Measurements from ENCODE around the gene RSPH6A.

Gene RSPH6A

GRCh38 chr19:45793178-45793564, 21.9 kb downstream of the RSPH6A start:
- ChIA-PET CTCF (interaction anchor here (0.6 to 2.3 kb wide), 7 partner anchors 9 to 99 kb away, joined by 3 to 18 read pairs (median 3); partner anchors contain the start of genes DMPK and SIX5), POLR2A (interaction anchor here (0.6 to 2.2 kb wide), 14 partner anchors 9 to 337 kb away, joined by 3 to 40 read pairs (median 4); partner anchors contain the start of genes DMPK, QPCTL, RSPH6A and SIX5)
- no peak overlapping the region for H3K27ac ChIP-seq (ENCODE audit: extremely low read depth, low read depth, low read length)
- H3K36me3 ChIP-seq (ENCODE audit: control insufficient read depth in 2 of 2, insufficient read depth in 1 of 2, low read length in 2 of 2), result peaks cover 20 to 24% of the 10 kb centered on the region in 2 experiments
- H3K9me3 ChIP-seq (ENCODE audit: control insufficient read depth, insufficient read depth, low read depth, low read length), result no peaks in the 10 kb centered on the region
- peaks cover 13% of the 10 kb centered on the region for H3K4me1 ChIP-seq (ENCODE audit: control insufficient read depth, insufficient read depth, low read length)
- no peak overlapping the region for H3K4me3 ChIP-seq (ENCODE audit: low read depth, low read length)
- no peak for TF ChIP-seq ZBTB17 (tag by site-specific recombination; IDR thresholded peaks at IDR 0.05)
- no peak for TF ChIP-seq ZNF544 (tag by site-specific recombination; IDR thresholded peaks at IDR 0.05)
- no peak for TF ChIP-seq REPIN1 (tag by site-specific recombination; IDR thresholded peaks at IDR 0.05; ENCODE audit: low read depth)
- 0 out of 2 replicates have a peak, but pooled peaks have one; percentile 16 for TF ChIP-seq ZFP69B (tag by site-specific recombination; IDR thresholded peaks at IDR 0.05)
- TF ChIP-seq ZBTB10 (tag by site-specific recombination; IDR thresholded peaks at IDR 0.05), result 0 out of 2 replicates have a peak, but pooled peaks have one; percentile 33
- no peak for TF ChIP-seq ZNF23 (tag by site-specific recombination; IDR thresholded peaks at IDR 0.05; ENCODE audit: borderline replicate concordance)
- no peak for TF ChIP-seq GLIS2 (tag by site-specific recombination; IDR thresholded peaks at IDR 0.05)
- no peak for TF ChIP-seq SP7 (tag by site-specific recombination; IDR thresholded peaks at IDR 0.05)
- TF ChIP-seq ELK4 (IDR thresholded peaks at IDR 0.05; ENCODE audit: borderline replicate concordance, low read depth, low read length), result no peak
- 0 out of 2 replicates have a peak, but pooled peaks have one; percentile 14 for TF ChIP-seq ZNF843 (tag by site-specific recombination; IDR thresholded peaks at IDR 0.05)
- 0 out of 2 replicates have a peak, but pooled peaks have one; percentile 27 for TF ChIP-seq ZNF335 (tag by site-specific recombination; conservative IDR thresholded peaks at IDR 0.05)

- Histone ChIP-seq H3K9me3 (ENCODE audit: control insufficient read depth, insufficient read depth, low read depth, low read length) (no peaks in the 10 kb centered on the region), H3K36me3 (ENCODE audit: control insufficient read depth in 2 of 2, insufficient read depth in 1 of 2, low read length in 2 of 2) (peaks cover 26 to 29% of the 10 kb centered on the region in 2 experiments), H3K27ac (ENCODE audit: extremely low read depth, low read depth, low read length) (peak within 1 kb of the TSS; percentile 96), H3K4me3 (ENCODE audit: low read depth, low read length) (peak within 1 kb of the TSS; percentile 86), H3K4me1 (ENCODE audit: control insufficient read depth, insufficient read depth, low read length) (peaks cover 13% of the 10 kb centered on the region)
- CTCF ChIA-PET, result interaction anchor here (0.6 to 2.3 kb wide), 7 partner anchors 9 to 98 kb away, joined by 3 to 18 read pairs (median 3); partner anchors contain the start of genes DMPK and SIX5
- POLR2A ChIA-PET, result interaction anchor here (0.6 to 2.2 kb wide), 14 partner anchors 10 to 338 kb away, joined by 3 to 40 read pairs (median 4); partner anchors contain the start of genes DMPK, QPCTL, RSPH6A and SIX5
- peak; percentile 90 for TF ChIP-seq KLF9 (tag by site-specific recombination; IDR thresholded peaks at IDR 0.05; ENCODE audit: low read depth)
- TF ChIP-seq ZNF843 (tag by site-specific recombination; IDR thresholded peaks at IDR 0.05), result no peak
- TF ChIP-seq ZNF211 (tag by site-specific recombination; IDR thresholded peaks at IDR 0.05; ENCODE audit: low read depth), result no peak
- TF ChIP-seq EGR2 (tag by site-specific recombination; IDR thresholded peaks at IDR 0.05; ENCODE audit: low read depth), result peak; percentile 83; the same call in 1 of the 2 replicates
- TF ChIP-seq ZNF530 (tag by site-specific recombination; IDR thresholded peaks at IDR 0.05; ENCODE audit: low read depth), result no peak
- peak; percentile 36; the same call in 1 of the 2 replicates for TF ChIP-seq PATZ1 (tag by site-specific recombination; IDR thresholded peaks at IDR 0.05)
- TF ChIP-seq BCL6B (tag by site-specific recombination; IDR thresholded peaks at IDR 0.05), result no peak
- TF ChIP-seq ZNF423 (tag by site-specific recombination; IDR thresholded peaks at IDR 0.05), result no peak
- TF ChIP-seq ZNF658 (tag by site-specific recombination; IDR thresholded peaks at IDR 0.05), result no peak
- peak; percentile 46; the same call in 1 of the 2 replicates for TF ChIP-seq PBX3 (CRISPR knock-in tag; IDR thresholded peaks at IDR 0.05)
- peak; percentile 61; the same call in 1 of the 2 replicates for TF ChIP-seq KLF10 (tag by site-specific recombination; IDR thresholded peaks at IDR 0.05)
- no peak for TF ChIP-seq ZEB2 (tag by site-specific recombination; IDR thresholded peaks at IDR 0.05)
- no peak for TF ChIP-seq ZBTB26 (tag by site-specific recombination; optimal IDR thresholded peaks at IDR 0.05)
- peak; percentile 87 for TF ChIP-seq ZFHX2 (tag by site-specific recombination; conservative IDR thresholded peaks at IDR 0.05)
These were observed 22.5 kb downstream of the RSPH6A start, which contains the start of gene DMWD for GRCh38 chr19:45792470-45793177. Gene DMWD (minus strand): TSS chr19:45792845. CDS start chr19:45792756, 89 bp downstream.

Measured in HEK293 (cell line).